ENCODE results near the gene ACOT13. TPM values are rescaled to one million over a fixed set of nuclear protein-coding genes. Genes with fewer than 3 reads are reported as not detected.
"Not testable (repeated sequence)": the region's sequence is repeated elsewhere in the genome, so short reads cannot be mapped to it uniquely, and the experiment has no call there.

Gene ACOT13
- total RNA-seq, 1 donor, result 12.2 TPM

- DNase-seq (ENCODE audit: low read depth), result no peak
- H3K4me3 ChIP-seq (ENCODE audit: low read depth, low read length), result no peak overlapping the region
- no peak for TF ChIP-seq CTCF (IDR thresholded peaks at IDR 0.05; ENCODE audit: insufficient read depth, low read length)
Measured at GRCh38 chr6:24723270-24723669, 56.4 kb downstream of the ACOT13 start.

- not testable (repeated sequence) for DNase-seq (ENCODE audit: low read depth); H3K4me3 ChIP-seq (ENCODE audit: low read depth, low read length)
Measured at GRCh38 chr6:24730653-24731052, 63.8 kb downstream of the ACOT13 start.

- H3K4me3 ChIP-seq (ENCODE audit: low read depth, low read length); DNase-seq (ENCODE audit: low read depth): not testable (repeated sequence)
Measured at GRCh38 chr6:24731456-24732134, 64.7 kb downstream of the ACOT13 start.

- no peak for TF ChIP-seq CTCF (IDR thresholded peaks at IDR 0.05; ENCODE audit: insufficient read depth, low read length)
- DNase-seq (ENCODE audit: low read depth), result no peak
- no peak overlapping the region for H3K4me3 ChIP-seq (ENCODE audit: low read depth, low read length)
Measured at GRCh38 chr6:24734166-24734565, 67.3 kb downstream of the ACOT13 start.

GRCh38 chr6:24734710-24735109, 67.8 kb downstream of the ACOT13 start:
- H3K4me3 ChIP-seq (ENCODE audit: low read depth, low read length); DNase-seq (ENCODE audit: low read depth): not testable (repeated sequence)

GRCh38 chr6:24738741-24739140, 71.9 kb downstream of the ACOT13 start:
- no peak overlapping the region for H3K4me3 ChIP-seq (ENCODE audit: low read depth, low read length)
- DNase-seq (ENCODE audit: low read depth), result no peak
- no peak for TF ChIP-seq CTCF (IDR thresholded peaks at IDR 0.05; ENCODE audit: insufficient read depth, low read length)

- TF ChIP-seq CTCF (IDR thresholded peaks at IDR 0.05; ENCODE audit: insufficient read depth, low read length), result no peak
- DNase-seq (ENCODE audit: low read depth), result no peak
- no peak overlapping the region for H3K4me3 ChIP-seq (ENCODE audit: low read depth, low read length)
Measured at GRCh38 chr6:24740861-24741260, 74.0 kb downstream of the ACOT13 start.

- no peak for DNase-seq (ENCODE audit: low read depth)
- no peak for TF ChIP-seq CTCF (IDR thresholded peaks at IDR 0.05; ENCODE audit: insufficient read depth, low read length)
- no peak overlapping the region for H3K4me3 ChIP-seq (ENCODE audit: low read depth, low read length)
Measured at GRCh38 chr6:24742216-24742738, 75.4 kb downstream of the ACOT13 start.

All from fibroblast of the aortic adventitia (primary cell).